HG02884 (cell line): ENCODE measurements around the gene LENEP.

Experiments used
- ATAC-seq: cut with Tn5 transposase; IDR thresholded peaks from one replicate; pipeline ENCODE4 v1.9.1; 2021; ENCODE audit warnings: mild to moderate bottlenecking, moderate library complexity; ENCODE audit not compliant: unreplicated experiment

Gene LENEP

DNA sequence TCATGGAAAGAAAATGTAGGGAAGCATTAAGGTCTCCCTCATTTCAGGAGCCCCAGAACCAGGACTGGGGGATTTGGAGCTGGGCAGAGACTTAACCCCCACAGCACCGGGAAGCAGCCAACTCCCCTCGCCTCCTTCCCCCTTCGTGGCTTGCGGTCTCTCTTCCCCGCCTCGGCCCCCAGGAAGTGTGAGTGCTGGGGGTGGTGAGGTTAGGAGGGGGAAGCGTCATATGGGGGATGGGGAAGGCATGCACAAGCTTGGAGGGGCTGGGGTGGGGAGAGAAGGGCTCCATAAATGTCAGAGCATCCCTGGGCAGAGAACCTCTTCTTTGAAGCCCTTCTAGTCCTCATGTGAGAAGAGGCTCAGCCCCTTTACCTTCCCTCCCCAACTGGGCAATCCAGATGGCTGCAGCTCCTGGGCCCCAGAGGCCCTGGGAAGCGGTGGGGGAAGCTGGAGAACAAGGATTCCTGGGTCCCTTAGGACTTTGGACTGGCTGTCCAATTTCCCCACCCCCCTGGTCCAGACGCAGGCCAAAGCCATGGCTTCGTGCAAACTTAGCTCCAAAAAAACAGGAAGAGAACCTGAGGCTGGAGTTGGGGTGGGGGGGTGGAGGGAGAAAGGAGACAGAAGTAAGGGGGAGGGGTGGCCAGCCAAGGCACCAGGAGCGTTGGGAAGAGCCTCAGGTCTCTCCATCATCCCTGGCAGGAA, 17.0 kb downstream of the LENEP start:
- ATAC-seq: no peak

DNA sequence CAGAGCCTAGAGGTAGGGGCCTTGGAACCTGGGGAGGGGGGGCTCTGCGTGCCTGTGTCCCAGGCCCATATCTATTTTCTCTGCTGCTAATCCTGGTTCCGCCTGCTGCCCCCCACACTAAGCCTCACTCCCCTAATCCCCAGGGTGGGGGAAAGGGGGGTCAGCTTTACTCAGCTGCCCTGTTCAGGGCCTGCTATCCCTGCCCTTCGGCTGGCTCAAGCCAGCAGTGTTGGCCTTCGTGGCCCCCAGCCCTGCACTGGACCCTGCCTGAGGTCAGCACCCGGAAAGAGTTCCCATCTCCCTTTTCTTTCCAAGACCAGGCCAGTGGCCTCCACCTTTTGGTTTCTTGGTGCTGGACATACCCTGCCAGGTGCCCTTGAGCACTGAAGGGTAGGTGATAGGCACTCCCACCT, 17.6 kb downstream of the LENEP start:
- no peak for ATAC-seq

DNA sequence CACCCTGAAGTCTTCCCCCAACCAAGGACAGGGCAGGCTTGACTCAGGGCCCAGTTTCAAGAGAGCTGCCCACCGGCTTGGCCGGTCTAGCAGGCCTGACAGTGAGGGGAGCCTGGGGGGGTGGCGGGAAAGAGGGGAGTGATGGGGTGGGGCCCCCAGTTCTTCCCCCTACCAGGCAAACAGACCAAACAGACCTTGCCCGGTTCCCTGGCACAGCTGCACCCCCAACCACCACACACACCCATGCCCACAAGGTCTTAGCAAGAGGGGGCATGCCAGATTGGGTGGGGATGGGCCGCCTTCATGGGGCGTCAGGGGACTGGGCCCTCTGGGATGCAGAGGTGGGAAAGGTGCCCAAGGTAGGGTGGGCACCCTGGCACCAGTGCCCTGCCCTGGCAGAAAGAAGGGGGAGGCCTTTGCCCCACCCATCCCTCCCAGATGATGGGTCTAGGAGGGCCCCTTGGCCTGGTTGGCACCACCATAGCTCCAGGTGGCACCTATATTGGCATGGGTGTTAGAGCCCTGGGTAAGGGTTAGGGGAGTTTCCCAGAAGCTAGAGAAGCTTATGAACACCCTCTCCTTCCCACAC, 18.1 kb downstream of the LENEP start:
- ATAC-seq: no peak

DNA sequence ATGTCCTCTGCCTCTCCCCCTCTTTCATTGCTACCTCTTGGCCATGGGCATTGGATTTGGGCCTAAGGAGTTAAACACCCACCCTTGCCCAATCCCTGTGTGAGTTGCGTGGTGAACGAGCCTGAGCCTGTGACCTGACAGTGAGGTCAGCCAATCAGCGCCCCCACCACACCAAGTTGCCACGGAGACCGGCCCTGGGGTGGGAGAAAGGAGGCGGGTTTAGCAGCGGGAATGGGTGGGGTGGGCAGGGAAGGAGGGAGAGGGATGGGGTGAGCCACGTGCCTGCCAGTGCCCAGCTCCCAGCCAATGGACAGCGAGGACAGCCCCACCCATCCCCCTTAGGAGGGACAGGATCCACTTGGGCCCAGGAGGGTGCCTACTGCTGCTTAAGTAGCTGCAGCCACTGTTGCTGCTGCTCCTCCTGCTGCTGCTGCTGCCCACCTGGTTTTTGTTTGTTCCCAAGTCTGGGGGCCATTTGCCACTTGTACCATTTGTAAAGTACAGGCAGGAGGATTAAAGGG, 18.7 kb downstream of the LENEP start:
- no peak for ATAC-seq

DNA sequence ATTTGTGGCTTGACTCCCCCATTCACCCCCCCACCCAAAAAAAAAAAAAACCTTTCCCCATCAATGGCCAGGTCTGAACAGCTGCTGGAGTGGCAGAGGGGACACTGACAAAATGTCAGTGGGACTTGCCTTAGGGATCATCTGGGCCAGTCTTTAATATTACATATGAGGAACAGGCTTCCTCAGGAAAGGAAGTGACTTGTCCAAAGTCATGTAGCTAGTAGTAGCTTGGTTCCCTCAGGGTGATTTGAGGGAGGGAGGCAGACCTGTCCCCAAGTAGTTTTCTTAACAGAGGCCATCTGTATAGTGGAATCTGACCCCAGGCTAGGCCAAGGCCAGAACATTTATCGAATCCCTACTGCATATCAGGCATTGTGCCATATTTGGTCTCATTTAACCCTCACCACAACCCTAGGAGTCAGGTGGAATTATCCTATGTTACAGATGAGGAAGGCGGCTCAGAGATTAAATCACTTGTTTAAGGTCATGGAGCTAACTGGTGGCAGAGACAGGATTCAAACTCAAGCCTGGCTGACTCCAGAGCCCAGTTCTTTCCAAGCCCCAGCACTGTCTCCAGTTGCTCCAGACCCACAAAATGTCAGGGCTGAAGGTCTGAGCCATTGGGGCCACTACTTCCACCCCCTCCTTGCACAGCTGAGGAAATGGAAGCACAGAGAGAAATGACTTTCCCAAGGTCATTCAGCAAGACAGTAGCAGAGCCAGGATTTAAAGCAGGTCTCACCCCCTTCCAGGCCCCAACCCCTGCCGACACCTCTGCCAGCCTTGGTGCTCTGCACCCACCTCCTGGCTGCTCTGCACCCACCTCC, 19.6 kb downstream of the LENEP start:
- no peak for ATAC-seq

DNA sequence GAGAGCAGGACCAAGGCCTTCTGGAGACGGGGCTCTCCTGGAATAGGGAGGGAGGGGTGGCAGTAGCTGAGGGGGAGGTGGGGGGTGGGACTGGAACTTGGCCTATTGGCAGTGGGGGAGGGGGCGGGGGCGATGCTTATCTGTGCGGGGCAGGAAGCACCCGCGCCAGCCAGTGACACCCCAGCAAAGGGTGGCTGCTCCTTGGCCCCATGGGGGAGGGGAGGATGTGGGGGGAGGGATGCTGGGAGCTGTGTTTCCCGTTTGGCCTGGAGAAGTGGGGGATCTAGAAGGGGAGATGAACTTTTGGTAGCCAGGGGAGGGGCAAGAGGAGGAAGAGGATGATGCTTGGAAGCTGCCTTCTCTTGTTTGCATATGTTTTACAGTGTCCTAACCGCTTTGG, 20.2 kb downstream of the LENEP start:
- no peak for ATAC-seq

DNA sequence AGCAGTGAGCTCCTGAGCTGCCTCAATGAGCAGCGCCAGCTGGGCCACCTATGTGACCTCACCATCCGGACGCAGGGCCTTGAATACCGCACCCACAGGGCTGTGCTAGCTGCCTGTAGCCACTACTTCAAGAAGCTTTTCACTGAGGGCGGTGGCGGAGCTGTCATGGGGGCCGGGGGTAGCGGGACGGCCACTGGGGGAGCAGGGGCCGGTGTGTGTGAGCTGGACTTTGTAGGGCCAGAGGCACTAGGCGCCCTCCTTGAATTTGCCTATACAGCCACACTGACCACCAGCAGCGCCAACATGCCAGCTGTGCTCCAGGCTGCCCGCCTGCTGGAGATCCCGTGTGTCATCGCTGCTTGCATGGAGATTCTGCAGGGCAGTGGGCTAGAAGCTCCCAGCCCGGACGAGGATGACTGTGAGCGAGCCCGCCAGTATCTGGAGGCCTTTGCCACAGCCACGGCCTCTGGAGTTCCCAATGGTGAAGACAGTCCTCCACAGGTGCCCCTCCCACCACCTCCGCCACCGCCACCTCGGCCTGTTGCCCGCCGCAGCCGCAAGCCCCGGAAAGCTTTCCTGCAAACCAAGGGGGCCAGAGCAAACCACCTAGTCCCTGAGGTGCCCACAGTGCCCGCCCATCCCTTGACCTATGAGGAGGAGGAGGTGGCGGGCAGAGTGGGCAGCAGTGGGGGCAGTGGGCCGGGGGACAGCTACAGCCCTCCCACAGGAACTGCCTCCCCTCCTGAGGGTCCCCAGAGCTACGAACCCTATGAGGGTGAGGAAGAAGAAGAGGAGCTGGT, 21.5 kb downstream of the LENEP start:
- ATAC-seq: no peak

DNA sequence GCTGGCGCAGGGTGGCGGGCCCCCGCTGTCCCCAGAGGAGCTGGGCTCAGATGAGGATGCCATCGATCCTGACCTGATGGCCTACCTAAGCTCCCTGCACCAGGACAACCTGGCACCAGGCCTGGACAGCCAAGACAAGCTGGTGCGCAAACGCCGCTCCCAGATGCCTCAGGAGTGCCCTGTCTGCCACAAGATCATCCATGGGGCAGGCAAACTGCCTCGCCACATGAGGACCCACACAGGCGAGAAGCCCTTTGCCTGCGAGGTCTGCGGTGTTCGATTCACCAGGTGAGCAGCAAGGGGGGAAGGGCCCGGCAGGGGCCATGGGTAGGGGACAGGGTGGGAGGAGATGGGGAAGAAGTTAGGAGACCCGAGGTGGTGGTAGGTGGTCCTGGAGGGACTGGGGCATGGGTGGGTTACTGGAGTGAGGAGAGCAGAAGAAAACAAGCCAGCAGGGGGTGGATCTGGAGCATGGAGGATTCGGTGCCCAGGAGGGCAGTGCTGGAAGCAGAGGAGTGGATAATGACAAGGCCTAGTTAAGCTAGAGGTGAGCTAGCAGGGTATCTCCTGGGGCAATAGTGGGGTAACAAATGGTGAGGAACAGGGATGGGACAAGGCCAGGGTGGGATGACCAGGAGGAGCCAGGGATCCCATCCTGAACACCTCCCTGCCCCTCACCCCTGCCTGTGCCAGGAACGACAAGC, 22.3 kb downstream of the LENEP start:
- no peak for ATAC-seq

DNA sequence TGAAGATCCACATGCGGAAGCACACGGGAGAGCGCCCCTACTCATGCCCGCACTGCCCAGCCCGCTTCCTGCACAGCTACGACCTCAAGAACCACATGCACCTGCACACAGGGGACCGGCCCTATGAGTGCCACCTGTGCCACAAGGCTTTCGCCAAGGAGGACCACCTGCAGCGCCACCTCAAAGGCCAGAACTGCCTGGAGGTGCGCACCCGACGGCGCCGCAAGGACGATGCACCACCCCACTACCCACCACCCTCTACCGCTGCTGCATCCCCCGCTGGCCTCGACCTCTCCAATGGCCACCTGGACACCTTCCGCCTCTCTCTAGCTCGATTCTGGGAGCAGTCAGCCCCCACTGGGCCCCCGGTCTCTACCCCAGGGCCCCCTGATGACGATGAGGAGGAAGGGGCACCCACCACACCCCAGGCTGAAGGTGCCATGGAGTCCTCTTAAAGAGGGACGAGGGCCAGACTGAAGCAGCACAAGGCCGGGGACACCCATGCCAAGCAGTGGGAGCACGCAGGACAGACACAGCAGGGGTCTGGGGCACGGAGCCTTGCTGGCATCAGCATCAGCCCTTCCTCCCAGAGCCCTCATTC, 22.9 kb downstream of the LENEP start:
- no peak for ATAC-seq

DNA sequence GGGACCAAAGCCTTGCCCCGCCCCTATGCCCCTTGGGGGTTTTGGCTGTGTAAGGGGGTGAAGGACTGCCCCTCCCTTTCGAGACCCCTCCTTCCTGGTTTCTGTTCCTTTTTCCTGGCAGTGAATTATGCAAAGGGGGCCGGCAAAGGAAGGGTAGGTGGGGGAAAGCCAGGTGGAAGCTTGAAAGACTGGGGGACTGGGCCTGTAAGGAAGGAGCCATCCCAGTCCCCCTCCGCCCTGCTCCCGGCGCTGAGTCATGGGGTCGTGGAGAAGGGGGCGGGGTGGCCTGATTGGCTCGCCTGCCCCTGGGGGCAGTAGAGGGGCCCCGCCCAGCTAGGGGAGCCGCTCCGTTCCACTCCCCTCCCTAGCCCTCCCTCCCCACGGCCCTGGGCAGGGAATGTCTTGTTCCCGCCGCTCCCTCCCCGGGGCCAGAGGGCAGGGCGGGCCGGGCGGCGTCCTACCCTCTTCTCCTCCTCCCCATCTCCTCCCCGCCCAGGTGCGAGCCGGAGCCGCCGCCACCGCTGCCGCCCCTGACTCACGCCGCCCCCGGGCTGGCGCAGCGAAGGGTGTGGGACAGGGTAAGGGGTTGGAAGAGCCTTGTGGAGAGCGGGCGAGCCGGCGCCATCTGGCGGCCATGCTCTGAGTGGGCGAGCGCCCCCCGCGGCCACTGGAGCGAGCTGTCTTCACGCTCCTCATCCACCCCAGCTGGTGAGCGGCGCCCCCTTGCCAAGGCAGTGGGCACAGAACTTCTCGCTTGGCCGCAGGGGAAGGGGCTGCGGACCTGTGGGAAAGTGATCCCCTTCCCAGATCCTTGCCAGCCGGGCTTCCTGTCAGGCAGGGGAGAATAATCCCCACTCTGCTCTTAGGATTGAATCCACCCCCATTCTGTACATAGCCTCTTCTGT, 23.9 kb downstream of the LENEP start:
- peak; percentile 71 for ATAC-seq

DNA sequence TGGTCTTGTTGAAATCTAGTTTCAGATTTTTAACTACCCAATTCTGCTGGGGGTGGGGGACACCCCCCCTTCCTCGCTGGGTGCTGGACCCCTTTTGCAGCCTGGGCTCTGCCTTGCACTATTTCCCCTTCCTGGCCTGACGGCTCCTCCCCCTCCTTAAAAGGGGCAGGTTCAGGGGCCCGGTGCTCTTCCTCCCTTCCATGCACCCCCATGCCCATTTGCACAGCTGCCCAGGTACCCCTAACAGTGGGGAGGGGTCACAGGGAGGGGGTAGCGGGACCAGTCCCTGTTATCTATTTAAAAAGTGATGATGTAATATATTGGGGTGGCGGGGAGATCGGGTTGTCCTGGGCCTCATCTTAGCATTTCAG, 24.5 kb downstream of the LENEP start:
- no peak for ATAC-seq

DNA sequence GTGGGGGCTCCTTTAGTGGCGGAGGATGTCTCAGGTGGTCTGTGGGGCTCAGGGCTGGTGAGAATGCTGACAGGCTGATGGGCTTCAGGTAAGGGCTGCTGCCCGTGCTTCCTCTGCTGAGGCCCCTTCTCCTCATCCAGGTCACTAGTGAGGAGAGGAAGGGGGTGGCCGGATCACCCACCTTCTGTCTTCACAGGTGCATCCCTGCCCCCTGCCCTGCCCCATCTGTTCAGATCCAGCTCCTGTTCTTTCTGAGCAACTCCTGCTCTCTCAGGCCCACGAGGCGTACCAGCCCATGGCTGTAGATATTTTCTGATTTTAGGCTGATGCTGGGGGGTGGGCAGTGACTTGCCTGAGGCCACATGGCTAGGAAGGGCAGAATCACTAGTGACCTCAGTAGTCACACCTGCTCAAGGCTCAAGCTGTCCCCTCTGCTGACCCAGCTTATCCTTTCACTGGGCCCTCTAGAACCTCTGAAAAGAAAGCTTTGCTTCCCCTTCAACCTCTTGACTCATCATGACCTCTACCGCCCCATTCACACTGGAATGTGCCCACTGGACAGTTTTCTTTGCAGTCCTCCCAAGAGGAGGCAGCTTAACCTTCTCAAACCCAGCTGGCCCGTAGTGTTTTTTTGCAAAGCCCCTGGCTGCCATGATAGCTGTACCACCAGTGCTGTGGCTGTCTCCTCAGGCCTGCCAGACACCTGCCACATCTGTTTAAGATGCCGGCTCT, 25.4 kb downstream of the LENEP start:
- ATAC-seq: no peak

DNA sequence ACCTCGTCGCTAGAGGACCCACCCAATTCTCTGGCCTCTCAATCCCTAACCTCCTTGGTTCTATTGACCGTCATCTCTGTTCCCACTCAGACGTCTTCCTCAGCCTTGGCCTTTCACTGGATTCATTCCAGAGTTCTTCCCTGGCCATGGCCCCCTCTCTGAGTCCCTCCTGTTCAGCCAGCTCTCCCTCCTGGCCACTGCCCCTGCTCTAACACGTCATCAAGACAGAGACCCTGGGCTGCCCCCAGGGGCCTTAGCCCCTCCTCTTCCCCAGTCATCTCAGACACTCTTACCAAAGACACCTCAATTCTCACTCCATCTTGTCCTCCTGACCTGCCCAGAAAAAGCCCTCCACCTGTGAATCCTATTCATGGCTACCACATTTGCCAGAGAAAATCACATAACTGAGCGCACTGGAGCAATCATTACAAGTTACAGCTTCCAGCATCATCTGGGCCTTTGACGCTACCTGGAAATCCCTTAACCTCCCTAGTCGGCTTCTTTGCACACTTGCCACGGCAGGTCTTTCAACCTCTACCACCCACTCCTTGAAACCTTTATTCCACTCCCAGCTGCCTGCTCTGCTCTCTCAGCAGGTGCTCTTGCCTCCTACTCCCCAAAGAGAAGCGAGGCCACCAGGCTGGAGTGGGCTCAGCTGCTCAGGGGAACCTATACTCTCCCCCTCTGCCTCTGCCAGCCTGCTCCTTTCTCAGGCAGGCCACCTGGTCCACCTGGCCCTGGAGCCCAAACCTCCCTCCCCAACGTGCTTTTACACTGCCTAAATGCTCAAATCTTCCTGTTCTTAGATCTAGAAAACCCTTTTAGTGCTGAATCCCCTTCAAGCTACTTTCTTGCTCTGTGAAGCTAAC, 26.2 kb downstream of the LENEP start:
- no peak for ATAC-seq

DNA sequence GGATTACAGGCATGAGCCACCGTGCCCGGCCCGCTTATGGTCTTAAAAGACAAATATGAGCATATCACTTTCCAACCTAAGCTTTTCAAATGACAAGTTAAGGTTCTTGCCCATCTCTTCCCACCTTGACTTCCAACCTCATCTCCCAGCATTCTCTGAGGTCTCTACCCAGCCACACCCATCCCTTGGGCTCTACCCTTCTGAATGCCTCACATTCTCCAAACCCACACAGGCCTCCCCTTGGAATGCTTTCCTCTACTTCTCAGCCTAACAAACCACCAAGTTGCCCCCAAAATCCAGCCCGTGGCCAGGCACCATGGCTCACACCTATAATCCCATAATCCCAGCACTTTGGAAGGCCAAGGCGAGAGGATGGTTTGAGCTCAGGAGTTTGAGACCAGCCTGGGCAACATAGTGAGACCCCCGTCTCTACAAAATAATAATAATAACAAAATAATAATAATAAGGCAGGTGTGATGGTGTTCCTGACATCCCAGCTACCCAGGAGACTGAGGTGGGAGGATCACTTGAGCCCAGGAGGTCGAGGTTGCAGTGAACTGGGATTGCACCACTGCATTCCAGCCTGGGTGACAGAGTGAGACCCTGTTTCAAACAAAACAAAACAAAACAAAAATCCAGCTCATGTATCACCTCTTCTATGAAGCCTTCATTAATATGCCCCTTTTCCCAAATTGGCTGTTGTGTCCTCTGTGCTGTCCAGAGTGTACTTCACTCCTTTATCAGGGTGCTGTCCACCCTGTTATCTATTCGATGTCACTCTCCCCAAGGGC, 28.9 kb downstream of the LENEP start:
- no peak for ATAC-seq

DNA sequence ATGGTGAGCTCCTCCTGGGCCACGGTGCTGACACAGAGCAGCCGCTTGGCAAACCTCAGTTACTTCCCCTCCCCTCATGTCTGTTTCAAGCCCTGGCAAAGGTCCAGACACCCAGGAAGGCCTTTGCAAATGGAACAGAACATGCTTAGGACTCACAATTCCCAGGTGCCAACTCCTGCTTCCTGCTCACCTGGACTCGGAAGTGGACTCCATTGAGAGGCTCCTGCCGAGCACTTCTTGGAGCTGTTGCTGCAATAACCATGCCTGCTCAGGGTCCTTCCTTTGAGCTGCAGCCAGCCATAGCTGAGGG, 29.5 kb downstream of the LENEP start:
- ATAC-seq: no peak

DNA sequence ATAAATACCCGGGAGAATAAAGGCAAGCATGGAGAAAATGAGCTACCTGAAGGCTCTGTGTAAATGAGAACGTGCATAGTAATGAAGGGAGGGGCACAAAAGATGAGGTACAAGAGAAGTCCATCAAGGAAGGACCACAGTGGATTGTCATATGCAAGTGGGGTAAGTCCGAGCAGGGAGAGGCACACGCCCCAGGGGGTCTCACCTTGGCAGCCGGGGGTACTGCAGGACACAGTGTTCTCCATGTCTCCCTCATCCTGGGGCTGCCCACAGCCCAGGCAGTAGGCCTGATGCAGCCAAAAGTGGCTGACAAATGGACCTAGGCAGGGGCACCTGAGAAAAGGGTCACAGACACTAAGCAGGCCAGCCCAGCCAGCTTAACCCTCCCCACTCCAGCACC, 30.2 kb downstream of the LENEP start:
- no peak for ATAC-seq

DNA sequence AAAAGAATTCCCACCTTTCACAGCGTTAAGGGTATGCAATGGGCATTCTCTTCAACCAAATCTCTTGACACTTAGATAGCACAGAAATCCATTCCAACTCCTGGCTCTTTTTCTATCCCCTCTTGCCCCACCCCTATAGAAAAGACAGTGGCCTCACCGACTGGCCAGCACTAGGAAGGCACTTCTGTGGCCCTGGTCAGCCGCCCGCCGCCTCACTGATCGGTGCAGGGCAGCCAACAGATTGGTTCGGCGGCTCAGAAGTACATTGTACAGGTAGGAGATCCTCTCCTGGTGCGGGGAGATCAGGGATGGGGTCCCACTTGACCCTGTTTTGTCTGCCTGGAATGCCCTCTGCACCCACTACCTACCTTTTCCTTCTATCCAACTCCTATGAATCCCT, 30.9 kb downstream of the LENEP start:
- ATAC-seq: no peak
